GM21723 (cell line): ENCODE data around the gene FUT8.
"Not testable (repeated sequence)": the region's sequence is repeated elsewhere in the genome, so short reads cannot be mapped to it uniquely, and the experiment has no call there.

ENCODE experiments used
- ATAC-seq: cut with Tn5 transposase; IDR thresholded peaks from one replicate; pipeline ENCODE4 v1.9.1; 2021; ENCODE audit warnings: mild to moderate bottlenecking, moderate library complexity; ENCODE audit not compliant: unreplicated experiment

FUT8 gene

GRCh38 chr14:65689070-65689469 is 276.5 kb downstream of the FUT8 start:
- ATAC-seq = no peak

- not testable (repeated sequence) for ATAC-seq
Measured at GRCh38 chr14:65692566-65692965, 280.0 kb downstream of the FUT8 start.

- no peak for ATAC-seq
Measured at GRCh38 chr14:65696801-65697200, 284.3 kb downstream of the FUT8 start.

GRCh38 chr14:65703521-65703920 is 291.0 kb downstream of the FUT8 start:
- no peak for ATAC-seq

GRCh38 chr14:65703996-65704395 is 291.5 kb downstream of the FUT8 start:
- ATAC-seq = no peak

GRCh38 chr14:65704437-65704836 is 291.9 kb downstream of the FUT8 start:
- ATAC-seq = no peak

GRCh38 chr14:65704850-65705249 is 292.3 kb downstream of the FUT8 start:
- ATAC-seq = no peak

- ATAC-seq = no peak
Measured at GRCh38 chr14:65709576-65709975, 297.0 kb downstream of the FUT8 start.

GRCh38 chr14:65716813-65717212 is 304.3 kb downstream of the FUT8 start:
- ATAC-seq = not testable (repeated sequence)

- not testable (repeated sequence) for ATAC-seq
Measured at GRCh38 chr14:65717384-65717915, 304.9 kb downstream of the FUT8 start.

GRCh38 chr14:65718629-65719028 is 306.1 kb downstream of the FUT8 start:
- no peak for ATAC-seq

GRCh38 chr14:65720171-65720570 is 307.6 kb downstream of the FUT8 start:
- ATAC-seq = no peak

GRCh38 chr14:65720743-65721142 is 308.2 kb downstream of the FUT8 start:
- ATAC-seq = no peak

- no peak for ATAC-seq
Measured at GRCh38 chr14:65723348-65723747, 310.8 kb downstream of the FUT8 start.

- no peak for ATAC-seq
Measured at GRCh38 chr14:65728604-65729003, 316.1 kb downstream of the FUT8 start.

GRCh38 chr14:65729566-65729965 is 317.0 kb downstream of the FUT8 start:
- no peak for ATAC-seq

GRCh38 chr14:65731933-65732506 is 319.5 kb downstream of the FUT8 start:
- peak; percentile 94 for ATAC-seq

GRCh38 chr14:65738339-65738738 is 325.8 kb downstream of the FUT8 start:
- no peak for ATAC-seq

- ATAC-seq = no peak
Measured at GRCh38 chr14:65745396-65746190, 333.1 kb downstream of the FUT8 start.

GRCh38 chr14:65748796-65749195 is 336.3 kb downstream of the FUT8 start:
- no peak for ATAC-seq

- ATAC-seq = no peak
Measured at GRCh38 chr14:65749287-65749686, 336.8 kb downstream of the FUT8 start.

GRCh38 chr14:65750906-65751305 is 338.4 kb downstream of the FUT8 start:
- ATAC-seq = no peak
